Hepatocyte (in vitro differentiated cells): ENCODE results near the gene PRSS27.

Experiments
- CTCF ChIP-seq: fragments of 200-600 bp; sonication (generic); IDR thresholded peaks from 2 replicates; pipeline ENCODE4 v1.5.1; 2016; ENCODE audit warnings: antibody characterized with exemption, mild to moderate bottlenecking; ENCODE audit not compliant: poor library complexity
- EZH2phosphoT487 ChIP-seq: fragments of 200-600 bp; sonication (generic); IDR thresholded peaks from one replicate; pipeline ENCODE4 v1.6.1; 2018; ENCODE audit warnings: antibody characterized with exemption, mild to moderate bottlenecking, low read depth, moderate library complexity; ENCODE audit not compliant: unreplicated experiment, severe bottlenecking

GRCh38 chr16:2704983-2705275, 15.1 kb downstream of the PRSS27 start:
- TF ChIP-seq EZH2phosphoT487, result no peak
- TF ChIP-seq CTCF, result no peak
